HEK293 (cell line): ENCODE measurements around the gene COPG2.

Experiments used
- CTCF ChIA-PET: fragments of 350-600 bp; formaldehyde crosslinking; extraction: SDS; loops from one replicate; lab custom pipeline; 2021; ENCODE audit warnings: antibody characterized with exemption; lab: Yijun Ruan, JAX
- POLR2A ChIA-PET: fragments of 300-600 bp; formaldehyde crosslinking; extraction: SDS; loops from one replicate; lab custom pipeline; 2020; ENCODE audit warnings: antibody characterized with exemption, inconsistent platforms; lab: Yijun Ruan, JAX
- H3K27ac ChIP-seq: fragments of 200-500 bp; sonication (Bioruptor generic); 2 replicates; pipeline ENCODE4 v1.5.1; 2014; ENCODE audit warnings: low read depth, low read length, control low read depth, inconsistent platforms; ENCODE audit errors: extremely low read depth
- H3K36me3 ChIP-seq, 2 experiments: fragments of 200-500 bp in 1 of 2; sonication (Bioruptor generic) in 1 of 2; 1 replicate in 1 of 2; 2 replicates in 1 of 2; pipeline ENCODE4 v1.5.1; 2014 to 2017; ENCODE audit warnings: inconsistent platforms in 2 of 2, low read length in 2 of 2; ENCODE audit not compliant: control insufficient read depth in 2 of 2, insufficient read depth in 1 of 2
- H3K4me1 ChIP-seq: fragments of 200-500 bp; sonication (Bioruptor generic); 2 replicates; pipeline ENCODE4 v1.5.1; 2014; ENCODE audit warnings: mild to moderate bottlenecking, low read length, inconsistent platforms; ENCODE audit not compliant: control insufficient read depth, insufficient read depth
- H3K4me3 ChIP-seq: 2 replicates; pipeline ENCODE4 v1.5.1; 2011; ENCODE audit warnings: low read depth, mild to moderate bottlenecking, control low read depth, low read length, moderate library complexity
- H3K9me3 ChIP-seq: fragments of 200-500 bp; sonication (Bioruptor generic); 2 replicates; pipeline ENCODE4 v1.5.1; 2014; ENCODE audit warnings: low read depth, low read length, inconsistent platforms; ENCODE audit not compliant: control insufficient read depth, insufficient read depth
- OSR2 ChIP-seq: fragments of 450-650 bp; formaldehyde crosslinking; IDR thresholded peaks from 2 replicates; pipeline ENCODE4 v1.5.1; 2016; ENCODE audit warnings: missing biosample characterization, missing genetic modification characterization
- OVOL3 ChIP-seq: fragments of 450-650 bp; formaldehyde crosslinking; IDR thresholded peaks from 2 replicates; pipeline ENCODE4 v1.5.1; 2016; ENCODE audit warnings: missing biosample characterization, missing genetic modification characterization
- REPIN1 ChIP-seq: fragments of 450-650 bp; formaldehyde crosslinking; IDR thresholded peaks from 2 replicates; pipeline ENCODE4 v1.5.1; 2017; ENCODE audit warnings: missing biosample characterization, missing genetic modification characterization, low read depth
- SP7 ChIP-seq: fragments of 450-650 bp; formaldehyde crosslinking; IDR thresholded peaks from 2 replicates; pipeline ENCODE4 v1.5.1; 2016; ENCODE audit warnings: missing biosample characterization, missing genetic modification characterization
- ZBTB17 ChIP-seq: fragments of 450-650 bp; formaldehyde crosslinking; IDR thresholded peaks from 2 replicates; pipeline ENCODE4 v1.5.1; 2016; ENCODE audit warnings: missing biosample characterization, missing genetic modification characterization
- ZBTB20 ChIP-seq: fragments of 450-650 bp; formaldehyde crosslinking; IDR thresholded peaks from 2 replicates; pipeline ENCODE4 v1.5.1; 2016; ENCODE audit warnings: missing biosample characterization, missing genetic modification characterization
- ZBTB8A ChIP-seq: fragments of 450-650 bp; formaldehyde crosslinking; IDR thresholded peaks from 2 replicates; pipeline ENCODE4 v1.5.1; 2016; ENCODE audit warnings: missing biosample characterization, missing genetic modification characterization
- ZNF174 ChIP-seq: fragments of 450-650 bp; formaldehyde crosslinking; IDR thresholded peaks from 2 replicates; pipeline ENCODE4 v1.5.0; 2017; ENCODE audit warnings: missing biosample characterization, mild to moderate bottlenecking, missing genetic modification characterization
- ZNF23 ChIP-seq: fragments of 450-650 bp; formaldehyde crosslinking; IDR thresholded peaks from 2 replicates; pipeline ENCODE4 v1.5.1; 2016; ENCODE audit warnings: missing biosample characterization, missing genetic modification characterization, borderline replicate concordance
- ZNF335 ChIP-seq: fragments of 450-650 bp; formaldehyde crosslinking; conservative IDR thresholded peaks from 2 replicates; pipeline ENCODE4 v1.5.1; 2016; ENCODE audit warnings: missing biosample characterization, missing genetic modification characterization
- ZNF37A ChIP-seq: fragments of 450-650 bp; IDR thresholded peaks from 2 replicates; pipeline ENCODE4 v1.5.1; 2018; ENCODE audit warnings: missing biosample characterization, missing genetic modification characterization
- ZNF416 ChIP-seq: fragments of 450-650 bp; formaldehyde crosslinking; IDR thresholded peaks from 2 replicates; pipeline ENCODE4 v1.5.1; 2016; ENCODE audit warnings: missing biosample characterization, missing genetic modification characterization
- ZNF426 ChIP-seq: fragments of 450-650 bp; formaldehyde crosslinking; IDR thresholded peaks from 2 replicates; pipeline ENCODE4 v1.5.1; 2017; ENCODE audit warnings: missing biosample characterization, missing genetic modification characterization, mild to moderate bottlenecking, inconsistent platforms, moderate library complexity
- ZNF473 ChIP-seq: fragments of 450-650 bp; formaldehyde crosslinking; IDR thresholded peaks from 2 replicates; pipeline ENCODE4 v1.5.1; 2017; ENCODE audit warnings: missing biosample characterization, missing genetic modification characterization
- ZNF48 ChIP-seq: fragments of 450-650 bp; formaldehyde crosslinking; IDR thresholded peaks from 2 replicates; pipeline ENCODE4 v1.5.1; 2016; ENCODE audit warnings: missing biosample characterization, missing genetic modification characterization
- ZNF514 ChIP-seq: fragments of 450-650 bp; formaldehyde crosslinking; IDR thresholded peaks from 2 replicates; pipeline ENCODE4 v1.5.1; 2016; ENCODE audit warnings: missing biosample characterization, missing genetic modification characterization
- ZNF521 ChIP-seq: fragments of 450-650 bp; formaldehyde crosslinking; IDR thresholded peaks from 2 replicates; pipeline ENCODE4 v1.5.1; 2017; ENCODE audit warnings: missing biosample characterization, mild to moderate bottlenecking, missing genetic modification characterization
- ZNF560 ChIP-seq: fragments of 450-650 bp; formaldehyde crosslinking; IDR thresholded peaks from 2 replicates; pipeline ENCODE4 v1.5.1; 2017; ENCODE audit warnings: missing biosample characterization, missing genetic modification characterization, borderline replicate concordance
- ZNF585B ChIP-seq: fragments of 450-650 bp; formaldehyde crosslinking; IDR thresholded peaks from 2 replicates; pipeline ENCODE4 v1.5.1; 2016; ENCODE audit warnings: missing biosample characterization, missing genetic modification characterization
- ZNF610 ChIP-seq: fragments of 450-650 bp; formaldehyde crosslinking; IDR thresholded peaks from 2 replicates; pipeline ENCODE4 v1.5.1; 2016; ENCODE audit warnings: missing biosample characterization, missing genetic modification characterization, borderline replicate concordance
- ZNF701 ChIP-seq: fragments of 450-650 bp; formaldehyde crosslinking; IDR thresholded peaks from 2 replicates; pipeline ENCODE4 v1.5.1; 2016; ENCODE audit warnings: missing biosample characterization, missing genetic modification characterization
- ZNF707 ChIP-seq: fragments of 450-650 bp; formaldehyde crosslinking; IDR thresholded peaks from 2 replicates; pipeline ENCODE4 v1.5.1; 2016; ENCODE audit warnings: missing biosample characterization, missing genetic modification characterization
- ZNF768 ChIP-seq: fragments of 450-650 bp; formaldehyde crosslinking; IDR thresholded peaks from 2 replicates; pipeline ENCODE4 v1.5.1; 2018; ENCODE audit warnings: missing biosample characterization, mild to moderate bottlenecking, missing genetic modification characterization
- ZNF776 ChIP-seq: fragments of 450-650 bp; formaldehyde crosslinking; IDR thresholded peaks from 2 replicates; pipeline ENCODE4 v1.5.0; 2017; ENCODE audit warnings: missing biosample characterization, missing genetic modification characterization, borderline replicate concordance
- ZNF830 ChIP-seq: fragments of 450-650 bp; IDR thresholded peaks from 2 replicates; pipeline ENCODE4 v1.5.0; 2018; ENCODE audit warnings: missing biosample characterization, missing genetic modification characterization, low read depth, mild to moderate bottlenecking, moderate library complexity
- ZSCAN16 ChIP-seq: fragments of 450-650 bp; formaldehyde crosslinking; IDR thresholded peaks from 2 replicates; pipeline ENCODE4 v1.5.1; 2016; ENCODE audit warnings: missing biosample characterization, missing genetic modification characterization
- TF ChIP-seq, protein P1 (sequence below): fragments of 450-650 bp; formaldehyde crosslinking; IDR thresholded peaks from 2 replicates; pipeline ENCODE4; 2016; ENCODE audit warnings: missing biosample characterization, missing genetic modification characterization
- TF ChIP-seq, protein P2 (sequence below): sonication (generic); formaldehyde crosslinking; IDR thresholded peaks from 2 replicates; pipeline ENCODE4 v1.8.1; 2022; ENCODE audit warnings: mild to moderate bottlenecking, moderate library complexity, missing genetic modification reagents
- TF ChIP-seq, protein P3 (sequence below): IDR thresholded peaks from 2 replicates; pipeline ENCODE4 v1.6.1; 2011; ENCODE audit warnings: mild to moderate bottlenecking, low read depth, low read length, borderline replicate concordance

The COPG2 gene

DNA sequence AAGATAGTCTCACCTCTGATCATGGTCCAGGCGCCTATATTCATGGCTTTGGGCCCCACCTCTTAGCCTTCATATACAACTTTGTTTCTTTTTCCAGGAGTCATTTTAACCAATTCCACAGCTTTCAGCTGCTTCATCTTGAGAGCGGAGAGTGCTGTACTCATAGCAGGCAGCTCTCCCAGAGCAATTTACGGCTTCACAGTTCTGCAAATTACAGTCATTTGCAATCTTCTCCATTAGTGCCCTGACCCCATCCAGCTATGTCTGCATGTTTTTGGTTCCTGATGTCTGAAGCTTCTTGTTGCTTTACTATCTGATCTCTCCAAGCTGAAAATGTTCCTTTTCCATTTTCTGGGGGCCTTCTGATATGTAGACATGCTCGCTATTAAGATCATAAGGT is 194.7 kb downstream of the COPG2 start:
- TF ChIP-seq SP7 (tag by site-specific recombination) (no peak), ZNF707 (tag by site-specific recombination) (no peak), ZBTB8A (no peak)
- Histone ChIP-seq H3K27ac (no peak overlapping the region), H3K4me1 (no peaks in the 10 kb centered on the region), H3K36me3 (no peaks in the 10 kb centered on the region), H3K9me3 (no peaks in the 10 kb centered on the region), H3K4me3 (no peak overlapping the region)
- ChIA-PET CTCF (interaction anchor here (0.9 kb wide), 1 partner anchor 13 kb away, joined by 5 read pairs; no protein-coding TSS in a partner anchor), POLR2A (no interaction called here)

DNA sequence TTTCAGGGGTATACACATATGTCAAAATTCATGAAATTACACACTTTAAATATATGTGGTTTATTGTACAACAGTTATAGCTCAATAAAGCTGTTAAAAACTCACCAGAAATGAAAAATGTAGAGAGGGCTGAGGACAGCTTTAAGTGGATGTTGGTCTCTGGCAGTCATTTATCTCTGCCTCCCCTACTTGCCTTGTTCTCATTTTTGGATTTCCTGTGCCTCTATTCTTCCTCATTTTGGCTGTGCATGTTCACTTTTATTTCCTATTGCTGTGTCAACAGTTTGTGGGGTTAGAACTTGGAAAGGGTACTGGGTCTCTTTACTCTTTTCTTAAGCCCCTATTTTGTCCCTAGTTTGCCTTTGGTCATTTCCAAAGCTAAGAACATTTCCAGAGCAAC is 195.3 kb downstream of the COPG2 start:
- POLR2A ChIA-PET = no interaction called here

DNA sequence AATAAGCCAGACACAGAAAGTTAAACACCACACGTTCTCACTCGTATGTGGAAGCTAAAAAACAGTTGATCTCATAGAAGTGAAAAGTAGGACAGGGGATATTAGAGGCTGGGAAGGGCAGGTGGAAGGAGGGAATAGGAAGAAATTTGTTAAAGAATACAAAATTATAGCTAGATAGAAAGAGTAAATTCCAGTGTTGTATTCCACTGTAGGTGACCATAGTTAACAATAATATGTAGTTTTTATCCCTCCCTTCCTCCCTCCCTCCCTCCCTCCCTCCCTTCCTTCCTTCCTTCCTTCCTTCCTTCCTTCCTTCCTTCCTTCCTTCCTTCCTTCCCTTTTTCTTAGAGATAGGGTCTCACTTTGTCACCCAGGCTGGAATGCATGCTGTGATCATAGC is 196.6 kb downstream of the COPG2 start:
- Histone ChIP-seq H3K4me3 (no peak overlapping the region), H3K9me3 (no peaks in the 10 kb centered on the region), H3K4me1 (no peaks in the 10 kb centered on the region), H3K36me3 (no peaks in the 10 kb centered on the region), H3K27ac (no peak overlapping the region)
- ChIA-PET CTCF (no interaction called here), POLR2A (no interaction called here)
- TF ChIP-seq ZNF830 (tag by site-specific recombination) (no peak), REPIN1 (tag by site-specific recombination) (no peak), ZNF416 (no peak), ZNF48 (tag by site-specific recombination) (no peak), ZNF514 (no peak)

More for the DNA sequence above, 195.3 kb downstream of the COPG2 start:
- H3K9me3 ChIP-seq = no peaks in the 10 kb centered on the region
- no peak overlapping the region for H3K4me3 ChIP-seq
- CTCF ChIA-PET = interaction anchor here (0.9 kb wide), 1 partner anchor 14 kb away, joined by 5 read pairs; no protein-coding TSS in a partner anchor
- H3K36me3 ChIP-seq = no peaks in the 10 kb centered on the region
- no peaks in the 10 kb centered on the region for H3K4me1 ChIP-seq
- TF ChIP-seq OSR2 (tag by site-specific recombination) = no peak
- no peak for TF ChIP-seq ZBTB17
- TF ChIP-seq REPIN1 (tag by site-specific recombination) = no peak
- TF ChIP-seq, protein P1, sequence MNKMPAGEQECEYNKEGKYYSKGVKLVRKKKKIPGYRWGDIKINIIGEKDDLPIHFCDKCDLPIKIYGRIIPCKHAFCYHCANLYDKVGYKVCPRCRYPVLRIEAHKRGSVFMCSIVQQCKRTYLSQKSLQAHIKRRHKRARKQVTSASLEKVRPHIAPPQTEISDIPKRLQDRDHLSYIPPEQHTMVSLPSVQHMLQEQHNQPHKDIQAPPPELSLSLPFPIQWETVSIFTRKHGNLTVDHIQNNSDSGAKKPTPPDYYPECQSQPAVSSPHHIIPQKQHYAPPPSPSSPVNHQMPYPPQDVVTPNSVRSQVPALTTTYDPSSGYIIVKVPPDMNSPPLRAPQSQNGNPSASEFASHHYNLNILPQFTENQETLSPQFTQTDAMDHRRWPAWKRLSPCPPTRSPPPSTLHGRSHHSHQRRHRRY (tag by site-specific recombination) = no peak
- TF ChIP-seq ZNF610 (tag by site-specific recombination) = no peak
- TF ChIP-seq OVOL3 (tag by site-specific recombination) = no peak
- no peak for TF ChIP-seq ZNF23
- no peak overlapping the region for H3K27ac ChIP-seq

DNA sequence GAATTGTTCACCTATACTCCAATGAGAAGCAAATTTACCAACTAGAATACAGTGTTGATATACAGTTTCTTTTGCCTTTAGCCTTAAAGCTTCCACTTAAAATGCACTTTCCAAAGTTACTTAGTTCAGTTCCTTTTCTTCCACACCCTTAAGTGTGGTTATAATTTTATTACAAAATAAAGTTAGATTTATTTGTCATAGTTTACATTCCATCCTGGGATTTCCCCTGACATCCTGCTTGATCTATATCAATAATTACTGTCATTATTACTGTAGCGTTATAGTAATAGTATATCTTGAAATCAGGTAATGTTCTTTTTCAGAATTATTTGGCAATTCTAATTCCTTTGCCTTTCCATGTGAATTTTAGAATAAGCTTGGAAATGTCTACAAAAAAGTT is 199.9 kb downstream of the COPG2 start:
- Histone ChIP-seq H3K4me3 (no peak overlapping the region), H3K4me1 (no peaks in the 10 kb centered on the region), H3K9me3 (no peaks in the 10 kb centered on the region), H3K27ac (no peak overlapping the region), H3K36me3 (no peaks in the 10 kb centered on the region)
- ChIA-PET POLR2A (no interaction called here), CTCF (interaction anchor here (0.6 kb wide), 1 partner anchor 170 kb away, joined by 3 read pairs; no protein-coding TSS in a partner anchor)
- TF ChIP-seq ZNF473 (tag by site-specific recombination) (no peak), ZNF560 (tag by site-specific recombination) (no peak), ZSCAN16 (tag by site-specific recombination) (no peak), ZNF335 (no peak), ZNF776 (tag by site-specific recombination) (no peak), ZNF585B (no peak), ZNF426 (tag by site-specific recombination) (no peak), ZNF37A (no peak), ZNF610 (tag by site-specific recombination) (no peak), ZNF174 (tag by site-specific recombination) (no peak), ZNF768 (no peak), ZNF521 (tag by site-specific recombination) (no peak), ZNF701 (tag by site-specific recombination) (no peak), ZBTB20 (no peak)
- TF ChIP-seq, protein P2, sequence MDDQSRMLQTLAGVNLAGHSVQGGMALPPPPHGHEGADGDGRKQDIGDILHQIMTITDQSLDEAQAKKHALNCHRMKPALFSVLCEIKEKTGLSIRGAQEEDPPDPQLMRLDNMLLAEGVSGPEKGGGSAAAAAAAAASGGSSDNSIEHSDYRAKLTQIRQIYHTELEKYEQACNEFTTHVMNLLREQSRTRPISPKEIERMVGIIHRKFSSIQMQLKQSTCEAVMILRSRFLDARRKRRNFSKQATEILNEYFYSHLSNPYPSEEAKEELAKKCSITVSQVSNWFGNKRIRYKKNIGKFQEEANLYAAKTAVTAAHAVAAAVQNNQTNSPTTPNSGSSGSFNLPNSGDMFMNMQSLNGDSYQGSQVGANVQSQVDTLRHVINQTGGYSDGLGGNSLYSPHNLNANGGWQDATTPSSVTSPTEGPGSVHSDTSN (CRISPR knock-in tag) = no peak
- TF ChIP-seq, protein P3, sequence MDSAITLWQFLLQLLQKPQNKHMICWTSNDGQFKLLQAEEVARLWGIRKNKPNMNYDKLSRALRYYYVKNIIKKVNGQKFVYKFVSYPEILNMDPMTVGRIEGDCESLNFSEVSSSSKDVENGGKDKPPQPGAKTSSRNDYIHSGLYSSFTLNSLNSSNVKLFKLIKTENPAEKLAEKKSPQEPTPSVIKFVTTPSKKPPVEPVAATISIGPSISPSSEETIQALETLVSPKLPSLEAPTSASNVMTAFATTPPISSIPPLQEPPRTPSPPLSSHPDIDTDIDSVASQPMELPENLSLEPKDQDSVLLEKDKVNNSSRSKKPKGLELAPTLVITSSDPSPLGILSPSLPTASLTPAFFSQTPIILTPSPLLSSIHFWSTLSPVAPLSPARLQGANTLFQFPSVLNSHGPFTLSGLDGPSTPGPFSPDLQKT = no peak
